IPS-15b (cell line): Measurements from ENCODE around the gene GNAS.

Source experiments
- H3K27me3 ChIP-seq: one replicate; pipeline ENCODE4 v1.6.1; 2013; ENCODE audit warnings: low read length; ENCODE audit not compliant: control insufficient read depth, insufficient read depth
- H3K36me3 ChIP-seq: one replicate; pipeline ENCODE4 v1.6.1; 2013; ENCODE audit warnings: low read length; ENCODE audit not compliant: control insufficient read depth, insufficient read depth
- H3K4me1 ChIP-seq: one replicate; pipeline ENCODE4 v1.6.1; 2013; ENCODE audit warnings: mild to moderate bottlenecking, low read length; ENCODE audit not compliant: control insufficient read depth, insufficient read depth
- H3K4me3 ChIP-seq: one replicate; pipeline ENCODE4 v1.5.1; 2013; ENCODE audit warnings: low read depth, low read length
- H3K9ac ChIP-seq: one replicate; pipeline ENCODE4 v1.6.1; 2013; ENCODE audit warnings: low read depth, mild to moderate bottlenecking, low read length
- H3K9me3 ChIP-seq: one replicate; pipeline ENCODE4 v1.6.1; 2013; ENCODE audit warnings: mild to moderate bottlenecking, low read length; ENCODE audit not compliant: control insufficient read depth, insufficient read depth

Gene GNAS

GRCh38 chr20:58953050-58953449 lies 100.5 kb downstream of the GNAS start:
- H3K27me3 ChIP-seq: no peaks in the 10 kb centered on the region
- H3K4me3 ChIP-seq: no peak overlapping the region
- H3K36me3 ChIP-seq: no peaks in the 10 kb centered on the region
- H3K9ac ChIP-seq: no peak overlapping the region
- no peaks in the 10 kb centered on the region for H3K9me3 ChIP-seq
- no peaks in the 10 kb centered on the region for H3K4me1 ChIP-seq

GRCh38 chr20:58956078-58956477 lies 103.6 kb downstream of the GNAS start:
- Histone ChIP-seq H3K9ac (no peak overlapping the region), H3K9me3 (no peaks in the 10 kb centered on the region), H3K4me1 (no peaks in the 10 kb centered on the region), H3K36me3 (no peaks in the 10 kb centered on the region), H3K4me3 (no peak overlapping the region), H3K27me3 (no peaks in the 10 kb centered on the region)

GRCh38 chr20:58959652-58960051 lies 107.1 kb downstream of the GNAS start:
- Histone ChIP-seq H3K9ac (no peak overlapping the region), H3K9me3 (no peaks in the 10 kb centered on the region), H3K4me1 (peaks cover 3% of the 10 kb centered on the region), H3K4me3 (no peak overlapping the region), H3K36me3 (no peaks in the 10 kb centered on the region), H3K27me3 (no peaks in the 10 kb centered on the region)
